GM23338 (cell line): ENCODE measurements around the gene QDPR. TPM values are rescaled to one million over a fixed set of nuclear protein-coding genes. Genes with fewer than 3 reads are reported as not detected.

ENCODE experiments used
- ATAC-seq: fragments of 200-7000 bp; cut with Tn5 transposase; 3 replicates; pipeline ENCODE4 v1.9.1; 2020
- DNase-seq: peaks from one replicate; pipeline ENCODE4 v3.0.0-alpha.2; 2015; ENCODE audit warnings: low spot score
- H2AFZ ChIP-seq: fragments of 200-600 bp; sonication (generic); 2 replicates; pipeline ENCODE4 v1.8.0; 2016; ENCODE audit warnings: antibody characterized with exemption, mild to moderate bottlenecking, moderate library complexity
- H3F3A ChIP-seq: fragments of 200-600 bp; sonication (generic); replicated peaks from 2 replicates; pipeline ENCODE4 v1.8.0; 2017; ENCODE audit warnings: antibody characterized with exemption, mixed run types, low read depth
- H3K27ac ChIP-seq: fragments of 200-600 bp; sonication (generic); 2 replicates; pipeline ENCODE4 v1.6.1; 2016; ENCODE audit warnings: low read depth
- H3K27me3 ChIP-seq: fragments of 200-600 bp; sonication (generic); 2 replicates; pipeline ENCODE4 v1.8.0; 2016; ENCODE audit warnings: mild to moderate bottlenecking, mixed run types, moderate library complexity; ENCODE audit not compliant: insufficient read depth
- H3K36me3 ChIP-seq: fragments of 200-600 bp; sonication (generic); 2 replicates; pipeline ENCODE4 v1.8.0; 2016; ENCODE audit warnings: mild to moderate bottlenecking; ENCODE audit not compliant: insufficient read depth
- H3K4me1 ChIP-seq: fragments of 200-600 bp; sonication (generic); 2 replicates; pipeline ENCODE4 v1.8.0; 2016; ENCODE audit warnings: mild to moderate bottlenecking, moderate library complexity; ENCODE audit not compliant: insufficient read depth
- H3K4me2 ChIP-seq: fragments of 200-600 bp; sonication (generic); 2 replicates; pipeline ENCODE4 v1.7.1; 2017; ENCODE audit warnings: mixed run types
- H3K4me3 ChIP-seq: fragments of 200-600 bp; sonication (generic); 2 replicates; pipeline ENCODE4 v1.6.1; 2016; ENCODE audit warnings: mixed run types
- H3K79me2 ChIP-seq: fragments of 200-600 bp; sonication (generic); replicated peaks from 2 replicates; pipeline ENCODE4 v1.8.0; 2017; ENCODE audit warnings: mild to moderate bottlenecking; ENCODE audit not compliant: insufficient read depth
- H3K9me2 ChIP-seq: fragments of 200-600 bp; sonication (generic); 2 replicates; pipeline ENCODE4 v1.8.0; 2017; ENCODE audit not compliant: insufficient read depth
- H4K20me1 ChIP-seq: fragments of 200-600 bp; sonication (generic); replicated peaks from 2 replicates; pipeline ENCODE4 v1.8.0; 2017; ENCODE audit warnings: mild to moderate bottlenecking; ENCODE audit not compliant: insufficient read depth
- H3K27ac Mint-ChIP-seq: 2 replicates; pipeline ENCODE4 v1.8.0; 2020; ENCODE audit warnings: inconsistent platforms, mild to moderate bottlenecking, moderate library complexity, mixed read lengths
- H3K27me3 Mint-ChIP-seq: 3 replicates; pipeline ENCODE4 v1.8.0; 2022; ENCODE audit warnings: low read depth, mild to moderate bottlenecking, moderate library complexity, mixed read lengths, inconsistent platforms; ENCODE audit not compliant: insufficient read depth, poor library complexity
- H3K36me3 Mint-ChIP-seq: 3 replicates; pipeline ENCODE4 v1.8.0; 2021; ENCODE audit warnings: low read depth, mild to moderate bottlenecking, inconsistent platforms, moderate library complexity, mixed read lengths
- H3K4me1 Mint-ChIP-seq: 3 replicates; pipeline ENCODE4 v1.8.0; 2020; ENCODE audit warnings: mild to moderate bottlenecking, inconsistent platforms, mixed read lengths
- H3K4me3 Mint-ChIP-seq: 3 replicates; pipeline ENCODE4 v1.8.0; 2021; ENCODE audit warnings: moderate library complexity, mild to moderate bottlenecking, inconsistent platforms, mixed read lengths
- H3K9me3 Mint-ChIP-seq: 3 replicates; pipeline ENCODE4 v1.8.0; 2020; ENCODE audit warnings: moderate library complexity, mild to moderate bottlenecking, inconsistent platforms, mixed read lengths
- CREB1 ChIP-seq: fragments of 250-450 bp; sonication (Bioruptor Pico); IDR thresholded peaks from 2 replicates; pipeline ENCODE4 v1.5.0; 2020; ENCODE audit warnings: low read depth, mild to moderate bottlenecking, moderate library complexity
- EZH2 ChIP-seq: fragments of 200-600 bp; sonication (generic); IDR thresholded peaks from one replicate; pipeline ENCODE4 v1.8.0; 2017; ENCODE audit warnings: antibody characterized with exemption, mild to moderate bottlenecking, low read depth; ENCODE audit not compliant: unreplicated experiment
- EZH2phosphoT487 ChIP-seq: fragments of 200-600 bp; sonication (generic); IDR thresholded peaks from one replicate; pipeline ENCODE4 v1.8.1; 2018; ENCODE audit warnings: antibody characterized with exemption; ENCODE audit not compliant: unreplicated experiment
- JUNB ChIP-seq: IDR thresholded peaks from one replicate; pipeline ENCODE4 v1.6.1; 2016; ENCODE audit warnings: antibody characterized with exemption; ENCODE audit not compliant: unreplicated experiment
- NANOG ChIP-seq: IDR thresholded peaks from 2 replicates; pipeline ENCODE4 v1.6.1; 2016; ENCODE audit warnings: antibody characterized with exemption, borderline replicate concordance
- POLR2AphosphoS5 ChIP-seq: IDR thresholded peaks from 2 replicates; pipeline ENCODE4 v1.6.1; 2016; ENCODE audit warnings: antibody characterized with exemption, low read depth
- STAT1 ChIP-seq: IDR thresholded peaks from one replicate; pipeline ENCODE4 v1.6.1; 2016; ENCODE audit warnings: antibody characterized with exemption; ENCODE audit not compliant: unreplicated experiment
- ZNF114 ChIP-seq: fragments of 250-450 bp; sonication (Bioruptor Pico); IDR thresholded peaks from 2 replicates; pipeline ENCODE4 v1.5.0; 2020; ENCODE audit warnings: mild to moderate bottlenecking, moderate library complexity
- ZNF331 ChIP-seq: fragments of 250-450 bp; sonication (Bioruptor Pico); IDR thresholded peaks from 2 replicates; pipeline ENCODE4 v1.5.0; 2020; ENCODE audit warnings: low read depth, mild to moderate bottlenecking, moderate library complexity
- polyA plus RNA-seq: library from polyadenylated mRNA; unstranded; fragments of >200 nt; fragmentation: Nextera tagmentation; extraction: Ambion mirVana; gene quantifications from 2 replicates; pipeline ENCODE4 v1.2.1, GENCODE V29; 2016
- total RNA-seq: library from RNA; depleted of rRNA; stranded (reverse); fragments of >200 nt; shearing (Covaris generic); gene quantifications from 2 replicates; pipeline ENCODE4 v1.2.3, GENCODE V29; 2014
- TF ChIP-seq, protein P1 (sequence below): IDR thresholded peaks from 2 replicates; pipeline ENCODE4 v1.6.1; 2016; ENCODE audit warnings: antibody characterized with exemption
- TF ChIP-seq, protein P2 (sequence below): fragments of 250-450 bp; sonication (Bioruptor Pico); IDR thresholded peaks from 2 replicates; pipeline ENCODE4 v1.5.0; 2020; ENCODE audit warnings: mild to moderate bottlenecking, moderate library complexity
- TF ChIP-seq, protein P3 (sequence below): IDR thresholded peaks from one replicate; pipeline ENCODE4 v1.6.1; 2018; ENCODE audit warnings: antibody characterized with exemption; ENCODE audit not compliant: unreplicated experiment

QDPR gene
- total and polyA plus RNA-seq, 2 experiments from 2014 or later, result 31.5 to 42.7 TPM

DNA sequence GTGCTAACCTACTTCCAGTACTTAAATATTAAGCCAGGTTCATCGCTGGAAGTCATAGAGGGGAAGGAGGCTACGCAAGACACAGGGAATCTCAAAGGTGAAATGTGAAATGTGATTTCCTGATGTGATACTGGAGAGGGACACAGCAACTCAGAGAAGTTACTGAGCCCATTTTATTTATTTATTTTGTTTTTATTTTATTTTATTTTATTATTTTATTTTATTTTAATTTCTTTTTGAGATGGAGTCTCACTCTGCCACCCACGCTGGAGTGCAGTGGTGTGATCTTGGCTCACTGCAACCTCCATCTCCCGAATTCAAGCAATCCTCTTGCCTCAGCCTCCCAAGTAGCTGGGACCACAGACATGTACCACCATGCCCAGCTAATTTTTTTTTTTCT, 22.8 kb upstream of the QDPR start (continued):
- no peak for TF ChIP-seq EZH2
- TF ChIP-seq ZNF331, result no peak
- TF ChIP-seq, protein P1, sequence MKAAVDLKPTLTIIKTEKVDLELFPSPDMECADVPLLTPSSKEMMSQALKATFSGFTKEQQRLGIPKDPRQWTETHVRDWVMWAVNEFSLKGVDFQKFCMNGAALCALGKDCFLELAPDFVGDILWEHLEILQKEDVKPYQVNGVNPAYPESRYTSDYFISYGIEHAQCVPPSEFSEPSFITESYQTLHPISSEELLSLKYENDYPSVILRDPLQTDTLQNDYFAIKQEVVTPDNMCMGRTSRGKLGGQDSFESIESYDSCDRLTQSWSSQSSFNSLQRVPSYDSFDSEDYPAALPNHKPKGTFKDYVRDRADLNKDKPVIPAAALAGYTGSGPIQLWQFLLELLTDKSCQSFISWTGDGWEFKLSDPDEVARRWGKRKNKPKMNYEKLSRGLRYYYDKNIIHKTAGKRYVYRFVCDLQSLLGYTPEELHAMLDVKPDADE, result no peak
- no peak for TF ChIP-seq CREB1 (CRISPR knock-in tag)
- no peak for TF ChIP-seq NANOG

DNA sequence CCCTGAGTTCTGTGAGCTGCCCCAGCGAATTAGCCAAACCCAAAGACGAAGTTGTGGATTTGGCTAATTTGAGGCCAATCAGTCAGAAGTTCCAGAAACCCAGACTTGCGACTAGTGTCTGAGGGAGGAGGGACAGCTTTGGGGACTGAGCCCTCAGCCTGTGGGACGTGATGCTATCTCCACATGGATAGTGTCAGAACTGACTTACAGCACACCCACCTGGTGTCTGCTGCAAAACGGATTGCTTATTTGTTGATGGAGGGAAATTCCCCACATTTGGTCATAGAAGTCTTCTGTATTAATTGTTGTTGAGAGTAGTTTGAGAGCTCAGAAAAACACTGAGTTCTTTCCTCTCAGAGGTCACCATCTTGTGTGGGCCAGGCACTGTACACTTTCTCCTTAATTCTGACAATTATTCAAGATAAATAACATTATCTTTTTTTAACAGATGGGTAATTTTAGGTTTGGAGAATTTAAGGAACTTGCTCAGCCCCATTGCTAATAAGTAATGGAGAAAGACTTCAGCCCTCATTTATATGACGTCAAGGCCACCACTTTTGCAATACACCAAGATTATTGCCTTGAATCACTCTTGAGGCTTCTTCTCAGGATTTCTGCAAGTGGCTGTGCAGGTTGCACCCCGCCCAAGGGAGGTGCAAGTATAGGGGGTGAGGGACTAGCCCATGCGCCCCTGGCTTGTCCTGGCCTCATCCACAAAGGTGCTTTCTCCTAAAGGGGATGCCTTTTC, 19.8 kb upstream of the QDPR start:
- TF ChIP-seq EZH2 (no peak), POLR2AphosphoS5 (no peak), JUNB (no peak), CREB1 (CRISPR knock-in tag) (no peak), STAT1 (no peak), ZNF331 (no peak), NANOG (no peak), ZNF114 (no peak), EZH2phosphoT487 (no peak)
- TF ChIP-seq, protein P1, result no peak
- TF ChIP-seq, protein P2, sequence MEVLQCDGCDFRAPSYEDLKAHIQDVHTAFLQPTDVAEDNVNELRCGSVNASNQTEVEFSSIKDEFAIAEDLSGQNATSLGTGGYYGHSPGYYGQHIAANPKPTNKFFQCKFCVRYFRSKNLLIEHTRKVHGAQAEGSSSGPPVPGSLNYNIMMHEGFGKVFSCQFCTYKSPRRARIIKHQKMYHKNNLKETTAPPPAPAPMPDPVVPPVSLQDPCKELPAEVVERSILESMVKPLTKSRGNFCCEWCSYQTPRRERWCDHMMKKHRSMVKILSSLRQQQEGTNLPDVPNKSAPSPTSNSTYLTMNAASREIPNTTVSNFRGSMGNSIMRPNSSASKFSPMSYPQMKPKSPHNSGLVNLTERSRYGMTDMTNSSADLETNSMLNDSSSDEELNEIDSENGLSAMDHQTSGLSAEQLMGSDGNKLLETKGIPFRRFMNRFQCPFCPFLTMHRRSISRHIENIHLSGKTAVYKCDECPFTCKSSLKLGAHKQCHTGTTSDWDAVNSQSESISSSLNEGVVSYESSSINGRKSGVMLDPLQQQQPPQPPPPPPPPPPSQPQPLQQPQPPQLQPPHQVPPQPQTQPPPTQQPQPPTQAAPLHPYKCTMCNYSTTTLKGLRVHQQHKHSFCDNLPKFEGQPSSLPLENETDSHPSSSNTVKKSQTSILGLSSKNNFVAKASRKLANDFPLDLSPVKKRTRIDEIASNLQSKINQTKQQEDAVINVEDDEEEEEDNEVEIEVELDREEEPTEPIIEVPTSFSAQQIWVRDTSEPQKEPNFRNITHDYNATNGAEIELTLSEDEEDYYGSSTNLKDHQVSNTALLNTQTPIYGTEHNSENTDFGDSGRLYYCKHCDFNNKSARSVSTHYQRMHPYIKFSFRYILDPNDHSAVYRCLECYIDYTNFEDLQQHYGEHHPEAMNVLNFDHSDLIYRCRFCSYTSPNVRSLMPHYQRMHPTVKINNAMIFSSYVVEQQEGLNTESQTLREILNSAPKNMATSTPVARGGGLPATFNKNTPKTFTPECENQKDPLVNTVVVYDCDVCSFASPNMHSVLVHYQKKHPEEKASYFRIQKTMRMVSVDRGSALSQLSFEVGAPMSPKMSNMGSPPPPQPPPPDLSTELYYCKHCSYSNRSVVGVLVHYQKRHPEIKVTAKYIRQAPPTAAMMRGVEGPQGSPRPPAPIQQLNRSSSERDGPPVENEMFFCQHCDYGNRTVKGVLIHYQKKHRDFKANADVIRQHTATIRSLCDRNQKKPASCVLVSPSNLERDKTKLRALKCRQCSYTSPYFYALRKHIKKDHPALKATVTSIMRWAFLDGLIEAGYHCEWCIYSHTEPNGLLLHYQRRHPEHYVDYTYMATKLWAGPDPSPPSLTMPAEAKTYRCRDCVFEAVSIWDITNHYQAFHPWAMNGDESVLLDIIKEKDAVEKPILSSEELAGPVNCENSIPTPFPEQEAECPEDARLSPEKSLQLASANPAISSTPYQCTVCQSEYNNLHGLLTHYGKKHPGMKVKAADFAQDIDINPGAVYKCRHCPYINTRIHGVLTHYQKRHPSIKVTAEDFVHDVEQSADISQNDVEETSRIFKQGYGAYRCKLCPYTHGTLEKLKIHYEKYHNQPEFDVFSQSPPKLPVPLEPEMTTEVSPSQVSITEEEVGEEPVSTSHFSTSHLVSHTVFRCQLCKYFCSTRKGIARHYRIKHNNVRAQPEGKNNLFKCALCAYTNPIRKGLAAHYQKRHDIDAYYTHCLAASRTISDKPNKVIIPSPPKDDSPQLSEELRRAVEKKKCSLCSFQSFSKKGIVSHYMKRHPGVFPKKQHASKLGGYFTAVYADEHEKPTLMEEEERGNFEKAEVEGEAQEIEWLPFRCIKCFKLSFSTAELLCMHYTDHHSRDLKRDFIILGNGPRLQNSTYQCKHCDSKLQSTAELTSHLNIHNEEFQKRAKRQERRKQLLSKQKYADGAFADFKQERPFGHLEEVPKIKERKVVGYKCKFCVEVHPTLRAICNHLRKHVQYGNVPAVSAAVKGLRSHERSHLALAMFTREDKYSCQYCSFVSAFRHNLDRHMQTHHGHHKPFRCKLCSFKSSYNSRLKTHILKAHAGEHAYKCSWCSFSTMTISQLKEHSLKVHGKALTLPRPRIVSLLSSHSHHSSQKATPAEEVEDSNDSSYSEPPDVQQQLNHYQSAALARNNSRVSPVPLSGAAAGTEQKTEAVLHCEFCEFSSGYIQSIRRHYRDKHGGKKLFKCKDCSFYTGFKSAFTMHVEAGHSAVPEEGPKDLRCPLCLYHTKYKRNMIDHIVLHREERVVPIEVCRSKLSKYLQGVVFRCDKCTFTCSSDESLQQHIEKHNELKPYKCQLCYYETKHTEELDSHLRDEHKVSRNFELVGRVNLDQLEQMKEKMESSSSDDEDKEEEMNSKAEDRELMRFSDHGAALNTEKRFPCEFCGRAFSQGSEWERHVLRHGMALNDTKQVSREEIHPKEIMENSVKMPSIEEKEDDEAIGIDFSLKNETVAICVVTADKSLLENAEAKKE (CRISPR knock-in tag), result no peak
- TF ChIP-seq, protein P3, sequence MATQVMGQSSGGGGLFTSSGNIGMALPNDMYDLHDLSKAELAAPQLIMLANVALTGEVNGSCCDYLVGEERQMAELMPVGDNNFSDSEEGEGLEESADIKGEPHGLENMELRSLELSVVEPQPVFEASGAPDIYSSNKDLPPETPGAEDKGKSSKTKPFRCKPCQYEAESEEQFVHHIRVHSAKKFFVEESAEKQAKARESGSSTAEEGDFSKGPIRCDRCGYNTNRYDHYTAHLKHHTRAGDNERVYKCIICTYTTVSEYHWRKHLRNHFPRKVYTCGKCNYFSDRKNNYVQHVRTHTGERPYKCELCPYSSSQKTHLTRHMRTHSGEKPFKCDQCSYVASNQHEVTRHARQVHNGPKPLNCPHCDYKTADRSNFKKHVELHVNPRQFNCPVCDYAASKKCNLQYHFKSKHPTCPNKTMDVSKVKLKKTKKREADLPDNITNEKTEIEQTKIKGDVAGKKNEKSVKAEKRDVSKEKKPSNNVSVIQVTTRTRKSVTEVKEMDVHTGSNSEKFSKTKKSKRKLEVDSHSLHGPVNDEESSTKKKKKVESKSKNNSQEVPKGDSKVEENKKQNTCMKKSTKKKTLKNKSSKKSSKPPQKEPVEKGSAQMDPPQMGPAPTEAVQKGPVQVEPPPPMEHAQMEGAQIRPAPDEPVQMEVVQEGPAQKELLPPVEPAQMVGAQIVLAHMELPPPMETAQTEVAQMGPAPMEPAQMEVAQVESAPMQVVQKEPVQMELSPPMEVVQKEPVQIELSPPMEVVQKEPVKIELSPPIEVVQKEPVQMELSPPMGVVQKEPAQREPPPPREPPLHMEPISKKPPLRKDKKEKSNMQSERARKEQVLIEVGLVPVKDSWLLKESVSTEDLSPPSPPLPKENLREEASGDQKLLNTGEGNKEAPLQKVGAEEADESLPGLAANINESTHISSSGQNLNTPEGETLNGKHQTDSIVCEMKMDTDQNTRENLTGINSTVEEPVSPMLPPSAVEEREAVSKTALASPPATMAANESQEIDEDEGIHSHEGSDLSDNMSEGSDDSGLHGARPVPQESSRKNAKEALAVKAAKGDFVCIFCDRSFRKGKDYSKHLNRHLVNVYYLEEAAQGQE, result no peak
- Mint-ChIP-seq H3K27me3 (peaks cover 2% of the 10 kb centered on the region), H3K4me1 (no peaks in the 10 kb centered on the region), H3K9me3 (no peaks in the 10 kb centered on the region), H3K4me3 (no peak overlapping the region), H3K36me3 (no peaks in the 10 kb centered on the region), H3K27ac (no peak overlapping the region)
- Histone ChIP-seq H3F3A (no peaks in the 10 kb centered on the region), H3K4me3 (no peak overlapping the region), H3K27me3 (no peaks in the 10 kb centered on the region), H3K9me2 (no peaks in the 10 kb centered on the region), H3K27ac (no peak overlapping the region), H3K4me1 (no peaks in the 10 kb centered on the region), H3K36me3 (no peaks in the 10 kb centered on the region), H3K4me2 (no peak overlapping the region), H2AFZ (peak overlapping the region; percentile 28; the same call in 1 of the 2 replicates), H4K20me1 (no peaks in the 10 kb centered on the region), H3K79me2 (no peaks in the 10 kb centered on the region)
- DNase-seq (no peak), ATAC-seq (no peak)
